ENCODE results near the gene GSTM5. TPM values are rescaled to one million over a fixed set of nuclear protein-coding genes. Genes with fewer than 3 reads are reported as not detected.
"Not testable (repeated sequence)": the region's sequence is repeated elsewhere in the genome, so short reads cannot be mapped to it uniquely, and the experiment has no call there.

The GSTM5 gene
- 0.67 TPM for polyA plus RNA-seq (2013, experiment 1 of 2)
- polyA plus RNA-seq (2013, experiment 2 of 2), result 0.72 TPM

- not testable (repeated sequence) for DNase-seq (ENCODE audit: low spot score); H4K91ac ChIP-seq (ENCODE audit: low read depth, low read length, poor library complexity); H2BK12ac ChIP-seq (ENCODE audit: low read length); H3K4me1 ChIP-seq (ENCODE audit: control insufficient read depth in 2 of 2, insufficient read depth in 1 of 2, low read depth in 1 of 2, low read length in 2 of 2); H3K4me3 ChIP-seq (ENCODE audit: low read length in 2 of 2); H2BK120ac ChIP-seq (ENCODE audit: low read depth, low read length); H2BK15ac ChIP-seq (ENCODE audit: low read length); H3K27ac ChIP-seq (replicated peaks; ENCODE audit: low read length); H2BK5ac ChIP-seq (ENCODE audit: low read length); H3K14ac ChIP-seq (ENCODE audit: low read length); H2AFZ ChIP-seq (ENCODE audit: low read length); H4K8ac ChIP-seq (ENCODE audit: low read depth, low read length); H3K9ac ChIP-seq (ENCODE audit: low read depth, low read length, poor library complexity); H3K9me3 ChIP-seq (replicated peaks in 1 of 2; ENCODE audit: control insufficient read depth in 2 of 2, insufficient read depth in 1 of 2, low read depth in 1 of 2, low read length in 2 of 2); H2AK5ac ChIP-seq (ENCODE audit: low read depth, low read length); H3K79me1 ChIP-seq (ENCODE audit: low read depth, low read length); H3K36me3 ChIP-seq (replicated peaks in 1 of 2; ENCODE audit: control insufficient read depth in 2 of 2, insufficient read depth in 2 of 2, low read length in 2 of 2); H3K18ac ChIP-seq (ENCODE audit: low read length); H3K4ac ChIP-seq (ENCODE audit: low read length)
- Histone ChIP-seq H3K27me3 (ENCODE audit: control insufficient read depth in 3 of 3, insufficient read depth in 3 of 3, low read depth in 1 of 3, low read length in 3 of 3) (peaks cover 0 to 12% (median 0%) of the 10 kb centered on the region in 3 experiments), H3K4me2 (ENCODE audit: insufficient read depth, low read length, poor library complexity, severe bottlenecking) (peak within 1 kb of the TSS; percentile 12), H3K23ac (ENCODE audit: low read depth, low read length, poor library complexity) (peak within 1 kb of the TSS; percentile 55)
- WGBS, 2 donors (ENCODE audit: extremely low coverage in 2 of 2, insufficient read length in 2 of 2, insufficient replicate concordance in 1 of 2), result no CpG with 5 or more reads among the region's 33 CpGs
Observed at GRCh38 chr1:109711593-109712320, at the start of gene GSTM5. Gene GSTM5 (plus strand): TSS chr1:109712251. CDS start chr1:109712313, 62 bp downstream.

- Histone ChIP-seq H3K79me1 (ENCODE audit: low read depth, low read length) (peaks cover 2% of the 10 kb centered on the region), H3K4me3 (ENCODE audit: low read length in 2 of 2) (no peak overlapping the region), H3K36me3 (replicated peaks in 1 of 2; ENCODE audit: control insufficient read depth in 2 of 2, insufficient read depth in 2 of 2, low read length in 2 of 2) (peaks cover 0 to 6% of the 10 kb centered on the region in 2 donors), H3K27ac (replicated peaks; ENCODE audit: low read length) (no peak overlapping the region), H3K18ac (ENCODE audit: low read length) (no peak overlapping the region), H4K91ac (ENCODE audit: low read depth, low read length, poor library complexity) (no peak overlapping the region), H4K8ac (ENCODE audit: low read depth, low read length) (no peak overlapping the region), H3K4me1 (ENCODE audit: control insufficient read depth in 2 of 2, insufficient read depth in 1 of 2, low read depth in 1 of 2, low read length in 2 of 2) (peaks cover 0 to 2% of the 10 kb centered on the region in 2 donors), H2AK5ac (ENCODE audit: low read depth, low read length) (no peak overlapping the region), H2BK12ac (ENCODE audit: low read length) (no peak overlapping the region), H3K23ac (ENCODE audit: low read depth, low read length, poor library complexity) (no peak overlapping the region), H3K9ac (ENCODE audit: low read depth, low read length, poor library complexity) (no peak overlapping the region), H3K4ac (ENCODE audit: low read length) (no peak overlapping the region), H2BK120ac (ENCODE audit: low read depth, low read length) (no peak overlapping the region), H2BK5ac (ENCODE audit: low read length) (no peak overlapping the region), H3K14ac (ENCODE audit: low read length) (no peak overlapping the region), H3K27me3 (ENCODE audit: control insufficient read depth in 3 of 3, insufficient read depth in 3 of 3, low read depth in 1 of 3, low read length in 3 of 3) (no peaks in the 10 kb centered on the region), H3K9me3 (replicated peaks in 1 of 2; ENCODE audit: control insufficient read depth in 2 of 2, insufficient read depth in 1 of 2, low read depth in 1 of 2, low read length in 2 of 2) (no peaks in the 10 kb centered on the region), H2AFZ (ENCODE audit: low read length) (no peak overlapping the region), H2BK15ac (ENCODE audit: low read length) (no peak overlapping the region), H3K4me2 (ENCODE audit: insufficient read depth, low read length, poor library complexity, severe bottlenecking) (no peak overlapping the region)
- WGBS, 2 donors (ENCODE audit: extremely low coverage in 2 of 2, insufficient read length in 2 of 2, insufficient replicate concordance in 1 of 2), result no CpG with 5 or more reads among the region's 1 CpG
- DNase-seq (ENCODE audit: low spot score), result no peak
Observed at GRCh38 chr1:109664671-109665070, 47.4 kb upstream of the GSTM5 start.

GRCh38 chr1:109667452-109668122 lies 44.5 kb upstream of the GSTM5 start, which contains the start of gene GSTM2:
Gene GSTM2 (plus strand): TSS chr1:109668057. CDS start chr1:109668116, 59 bp downstream.
- Histone ChIP-seq H2AFZ (ENCODE audit: low read length) (peak within 1 kb of the TSS; percentile 78), H2BK120ac (ENCODE audit: low read depth, low read length) (no peak within 1 kb of the TSS), H4K91ac (ENCODE audit: low read depth, low read length, poor library complexity) (no peak within 1 kb of the TSS), H3K18ac (ENCODE audit: low read length) (peak within 1 kb of the TSS; percentile 80), H4K8ac (ENCODE audit: low read depth, low read length) (no peak within 1 kb of the TSS), H2BK5ac (ENCODE audit: low read length) (no peak within 1 kb of the TSS), H2BK12ac (ENCODE audit: low read length) (no peak within 1 kb of the TSS), H3K36me3 (replicated peaks in 1 of 2; ENCODE audit: control insufficient read depth in 2 of 2, insufficient read depth in 2 of 2, low read length in 2 of 2) (peaks cover 0 to 6% of the 10 kb centered on the region in 2 donors), H3K4me2 (ENCODE audit: insufficient read depth, low read length, poor library complexity, severe bottlenecking) (peak within 1 kb of the TSS; percentile 57), H3K4ac (ENCODE audit: low read length) (no peak within 1 kb of the TSS), H3K14ac (ENCODE audit: low read length) (no peak within 1 kb of the TSS), H2BK15ac (ENCODE audit: low read length) (no peak within 1 kb of the TSS), H3K9ac (ENCODE audit: low read depth, low read length, poor library complexity) (peak within 1 kb of the TSS; percentile 5), H3K9me3 (replicated peaks in 1 of 2; ENCODE audit: control insufficient read depth in 2 of 2, insufficient read depth in 1 of 2, low read depth in 1 of 2, low read length in 2 of 2) (peaks cover 0 to 2% of the 10 kb centered on the region in 2 donors), H3K27ac (replicated peaks; ENCODE audit: low read length) (no peak within 1 kb of the TSS), H3K4me3 (ENCODE audit: low read length in 2 of 2) (peak within 1 kb of the TSS; percentile 51 to 70), H3K4me1 (ENCODE audit: control insufficient read depth in 2 of 2, insufficient read depth in 1 of 2, low read depth in 1 of 2, low read length in 2 of 2) (peaks cover 0 to 2% of the 10 kb centered on the region in 2 donors), H3K23ac (ENCODE audit: low read depth, low read length, poor library complexity) (no peak within 1 kb of the TSS), H3K27me3 (ENCODE audit: control insufficient read depth in 3 of 3, insufficient read depth in 3 of 3, low read depth in 1 of 3, low read length in 3 of 3) (no peaks in the 10 kb centered on the region), H2AK5ac (ENCODE audit: low read depth, low read length) (peak within 1 kb of the TSS; percentile 70), H3K79me1 (ENCODE audit: low read depth, low read length) (peaks cover 2% of the 10 kb centered on the region)
- no CpG with 5 or more reads among the region's 22 CpGs for WGBS, 2 donors (ENCODE audit: extremely low coverage in 2 of 2, insufficient read length in 2 of 2, insufficient replicate concordance in 1 of 2)
- DNase-seq (ENCODE audit: low spot score), result peak; percentile 83

Measured in neuronal stem cell (in vitro differentiated cells).